Liver (tissue), 9 donors: ENCODE measurements around the gene MYOM1. TPM values are rescaled to one million over a fixed set of nuclear protein-coding genes. Genes with fewer than 3 reads are reported as not detected.

Experiments
- DNase-seq: peaks from one replicate; pipeline ENCODE4 v3.0.0-alpha.2; 2017; ENCODE audit warnings: low spot score
- H3K27ac ChIP-seq, 2 donors: one replicate each; pipeline ENCODE4 v1.7.0; 2013; ENCODE audit warnings: inconsistent platforms in 2 of 2, low read length in 2 of 2, control low read depth in 1 of 2, low read depth in 1 of 2, mild to moderate bottlenecking in 1 of 2
- H3K27me3 ChIP-seq, 4 donors: one replicate each; pipeline versions ENCODE4 v1.6.1 to v1.7.0; 2013; ENCODE audit warnings: low read length in 3 of 4, inconsistent platforms in 1 of 4, mild to moderate bottlenecking in 1 of 4, moderate library complexity in 1 of 4; ENCODE audit not compliant: control insufficient read depth in 4 of 4, insufficient read depth in 4 of 4
- H3K36me3 ChIP-seq, 4 donors: one replicate each; pipeline versions ENCODE4 v1.6.1 to v1.7.0; 2013; ENCODE audit warnings: low read length in 3 of 4, mild to moderate bottlenecking in 3 of 4, low read depth in 1 of 4, moderate library complexity in 1 of 4; ENCODE audit not compliant: control insufficient read depth in 4 of 4, insufficient read depth in 3 of 4
- H3K4me1 ChIP-seq, 4 donors: one replicate each; pipeline versions ENCODE4 v1.6.1 to v1.7.0; 2013; ENCODE audit warnings: low read length in 3 of 4, mild to moderate bottlenecking in 3 of 4, moderate library complexity in 1 of 4; ENCODE audit not compliant: control insufficient read depth in 4 of 4, insufficient read depth in 4 of 4
- H3K4me3 ChIP-seq, 3 donors: one replicate each; pipeline versions ENCODE4 v1.6.1 to v1.7.0; 2013; ENCODE audit warnings: low read length in 3 of 3, control low read depth in 1 of 3, low read depth in 1 of 3, mild to moderate bottlenecking in 1 of 3
- H3K9ac ChIP-seq, 2 donors: one replicate each; pipeline ENCODE4 v1.7.0; 2013; ENCODE audit warnings: low read length in 2 of 2, mild to moderate bottlenecking in 2 of 2, moderate library complexity in 2 of 2, control low read depth in 1 of 2, low read depth in 1 of 2
- H3K9me3 ChIP-seq, 4 donors: one replicate each; pipeline versions ENCODE4 v1.6.1 to v1.7.0; 2013; ENCODE audit warnings: low read length in 3 of 4; ENCODE audit not compliant: control insufficient read depth in 4 of 4
- CTCF ChIP-seq: fragments of 150-350 bp; IDR thresholded peaks from 2 replicates; pipeline ENCODE4 v1.5.1; 2017; ENCODE audit warnings: improper control_type of control experiment, low read depth, low read length; ENCODE audit not compliant: missing input control
- EGR1 ChIP-seq, 2 donors: IDR thresholded peaks; 2 replicates each; pipeline ENCODE4 v1.6.1; 2016 to 2018; ENCODE audit warnings: antibody characterized with exemption in 2 of 2, low read depth in 2 of 2
- FOXA1 ChIP-seq: IDR thresholded peaks from 2 replicates; pipeline ENCODE4 v1.6.1; 2016; ENCODE audit warnings: antibody characterized with exemption
- HNF4A ChIP-seq, 2 donors: conservative IDR thresholded peaks; 2 replicates each; pipeline ENCODE4 v1.6.1; 2016; ENCODE audit warnings: antibody characterized with exemption in 2 of 2, mild to moderate bottlenecking in 2 of 2
- HNF4G ChIP-seq: IDR thresholded peaks from 2 replicates; pipeline ENCODE4 v1.6.1; 2016; ENCODE audit warnings: antibody characterized with exemption
- JUND ChIP-seq, 2 donors: IDR thresholded peaks; 2 replicates each; pipeline ENCODE4 v1.6.1; 2016; ENCODE audit warnings: antibody characterized with exemption in 2 of 2
- NR2F2 ChIP-seq: IDR thresholded peaks from 2 replicates; pipeline ENCODE4 v1.6.1; 2016; ENCODE audit warnings: antibody characterized with exemption
- RAD21 ChIP-seq, 2 donors: IDR thresholded peaks; 2 replicates each; pipeline ENCODE4 v1.6.1; 2016; ENCODE audit warnings: antibody characterized with exemption in 2 of 2, mild to moderate bottlenecking in 2 of 2
- RXRA ChIP-seq, 2 donors: IDR thresholded peaks; 2 replicates each; pipeline ENCODE4 v1.6.1; 2017 to 2018; ENCODE audit warnings: antibody characterized with exemption in 2 of 2, mild to moderate bottlenecking in 1 of 2
- TAF1 ChIP-seq: conservative IDR thresholded peaks from 2 replicates; pipeline ENCODE4 v1.6.1; 2016; ENCODE audit warnings: antibody characterized with exemption, mild to moderate bottlenecking
- YY1 ChIP-seq: IDR thresholded peaks from 2 replicates; pipeline ENCODE4 v1.6.1; 2016; ENCODE audit warnings: antibody characterized with exemption, mild to moderate bottlenecking
- WGBS: extraction: QIAGEN DNeasy Blood & Tissue Kit; methylation state at CpG from one replicate; pipeline ENCODE4 v1.1.7; 2013; 5-methylcytosine and 5-hydroxymethylcytosine counted together
- polyA plus RNA-seq, 2 donors: library from polyadenylated mRNA; stranded (reverse) in 1 of 2; unstranded in 1 of 2; fragments of 200-250 nt in 1 of 2; fragments of >200 nt in 1 of 2; fragmentation: Nextera tagmentation in 1 of 2; extraction: Ambion mirVana in 1 of 2; gene quantifications; one replicate each; pipeline versions ENCODE4 v1.2.1 to v1.2.3, GENCODE V29; 2013 to 2015
- total RNA-seq, 2 donors: library from RNA; depleted of rRNA; stranded (reverse); fragments of >200 nt; gene quantifications; one replicate each; pipeline ENCODE4 v1.2.3, GENCODE V29; 2014
- TF ChIP-seq, protein P1 (sequence below): IDR thresholded peaks from 2 replicates; pipeline ENCODE4 v1.6.1; 2016; ENCODE audit warnings: antibody characterized with exemption, mild to moderate bottlenecking
- TF ChIP-seq, protein P2 (sequence below): IDR thresholded peaks from 2 replicates; pipeline ENCODE4 v1.6.1; 2016; ENCODE audit warnings: antibody characterized with exemption
- TF ChIP-seq, protein P3 (sequence below): IDR thresholded peaks from 2 replicates; pipeline ENCODE4 v1.6.1; 2016; ENCODE audit warnings: antibody characterized with exemption
- TF ChIP-seq, protein P4 (sequence below): IDR thresholded peaks from 2 replicates; pipeline ENCODE4 v1.6.1; 2016; ENCODE audit warnings: antibody characterized with exemption
- donor health status: healthy.
- donor health status: healthy.
- donor health status: healthy.
- donor health status: healthy.
- donor health status: healthy.

Gene MYOM1
- total and polyA plus RNA-seq, 4 donors = 10.1 to 48.4 (median 21.3) TPM

GRCh38 chr18:3163968-3164367 lies 55.8 kb downstream of the MYOM1 start:
- Histone ChIP-seq H3K4me3 (no peak overlapping the region), H3K4me1 (peaks cover 0 to 9% (median 4%) of the 10 kb centered on the region in 4 donors), H3K9me3 (no peaks in the 10 kb centered on the region), H3K9ac (no peak overlapping the region), H3K36me3 (peaks cover 0 to 7% (median 0%) of the 10 kb centered on the region in 4 donors), H3K27me3 (no peaks in the 10 kb centered on the region), H3K27ac (no peak overlapping the region)
- DNase-seq = no peak
- 63% methylated on average over 5 of the region's 5 CpGs for whole genome bisulfite sequencing
- TF ChIP-seq, protein P1, sequence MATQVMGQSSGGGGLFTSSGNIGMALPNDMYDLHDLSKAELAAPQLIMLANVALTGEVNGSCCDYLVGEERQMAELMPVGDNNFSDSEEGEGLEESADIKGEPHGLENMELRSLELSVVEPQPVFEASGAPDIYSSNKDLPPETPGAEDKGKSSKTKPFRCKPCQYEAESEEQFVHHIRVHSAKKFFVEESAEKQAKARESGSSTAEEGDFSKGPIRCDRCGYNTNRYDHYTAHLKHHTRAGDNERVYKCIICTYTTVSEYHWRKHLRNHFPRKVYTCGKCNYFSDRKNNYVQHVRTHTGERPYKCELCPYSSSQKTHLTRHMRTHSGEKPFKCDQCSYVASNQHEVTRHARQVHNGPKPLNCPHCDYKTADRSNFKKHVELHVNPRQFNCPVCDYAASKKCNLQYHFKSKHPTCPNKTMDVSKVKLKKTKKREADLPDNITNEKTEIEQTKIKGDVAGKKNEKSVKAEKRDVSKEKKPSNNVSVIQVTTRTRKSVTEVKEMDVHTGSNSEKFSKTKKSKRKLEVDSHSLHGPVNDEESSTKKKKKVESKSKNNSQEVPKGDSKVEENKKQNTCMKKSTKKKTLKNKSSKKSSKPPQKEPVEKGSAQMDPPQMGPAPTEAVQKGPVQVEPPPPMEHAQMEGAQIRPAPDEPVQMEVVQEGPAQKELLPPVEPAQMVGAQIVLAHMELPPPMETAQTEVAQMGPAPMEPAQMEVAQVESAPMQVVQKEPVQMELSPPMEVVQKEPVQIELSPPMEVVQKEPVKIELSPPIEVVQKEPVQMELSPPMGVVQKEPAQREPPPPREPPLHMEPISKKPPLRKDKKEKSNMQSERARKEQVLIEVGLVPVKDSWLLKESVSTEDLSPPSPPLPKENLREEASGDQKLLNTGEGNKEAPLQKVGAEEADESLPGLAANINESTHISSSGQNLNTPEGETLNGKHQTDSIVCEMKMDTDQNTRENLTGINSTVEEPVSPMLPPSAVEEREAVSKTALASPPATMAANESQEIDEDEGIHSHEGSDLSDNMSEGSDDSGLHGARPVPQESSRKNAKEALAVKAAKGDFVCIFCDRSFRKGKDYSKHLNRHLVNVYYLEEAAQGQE = no peak
- TF ChIP-seq NR2F2 = no peak
- TF ChIP-seq YY1 = peak; percentile 10
- TF ChIP-seq HNF4A (conservative IDR thresholded peaks at IDR 0.05) = peak in 1 of 2 donors; percentile 31

- WGBS = 89% methylated on average over 3 of the region's 3 CpGs
- TF ChIP-seq RAD21 (IDR thresholded peaks at IDR 0.05) = no peak
- no peak for TF ChIP-seq HNF4G
- TF ChIP-seq, protein P2, sequence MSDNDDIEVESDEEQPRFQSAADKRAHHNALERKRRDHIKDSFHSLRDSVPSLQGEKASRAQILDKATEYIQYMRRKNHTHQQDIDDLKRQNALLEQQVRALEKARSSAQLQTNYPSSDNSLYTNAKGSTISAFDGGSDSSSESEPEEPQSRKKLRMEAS = no peak
- TF ChIP-seq JUND (IDR thresholded peaks at IDR 0.05) = no peak
- TF ChIP-seq HNF4A (conservative IDR thresholded peaks at IDR 0.05) = no peak
- peaks cover 0 to 9% (median 4%) of the 10 kb centered on the region in 4 donors for H3K4me1 ChIP-seq
- no peak overlapping the region for H3K4me3 ChIP-seq
- H3K36me3 ChIP-seq = peaks cover 0 to 7% (median 0%) of the 10 kb centered on the region in 4 donors
- H3K9ac ChIP-seq = no peak overlapping the region
- H3K27ac ChIP-seq = no peak overlapping the region
- DNase-seq = no peak
- H3K27me3 ChIP-seq = no peaks in the 10 kb centered on the region
- H3K9me3 ChIP-seq = no peaks in the 10 kb centered on the region
Observed at GRCh38 chr18:3162181-3162580, 57.6 kb downstream of the MYOM1 start.

GRCh38 chr18:3159830-3160229 lies 59.9 kb downstream of the MYOM1 start:
- Histone ChIP-seq H3K9ac (no peak overlapping the region), H3K27me3 (no peaks in the 10 kb centered on the region), H3K4me3 (no peak overlapping the region), H3K36me3 (peaks cover 0 to 7% (median 0%) of the 10 kb centered on the region in 4 donors), H3K4me1 (peaks cover 2 to 6% (median 4%) of the 10 kb centered on the region in 4 donors), H3K9me3 (no peaks in the 10 kb centered on the region), H3K27ac (no peak overlapping the region)
- no peak for DNase-seq
- TF ChIP-seq EGR1 (IDR thresholded peaks at IDR 0.05; ENCODE audit: low read depth in 2 of 2) = no peak
- no peak for TF ChIP-seq NR2F2
- no peak for TF ChIP-seq HNF4A (conservative IDR thresholded peaks at IDR 0.05)
- TF ChIP-seq FOXA1 = no peak
- TF ChIP-seq, protein P1 = no peak
- TF ChIP-seq, protein P2 = no peak
- no peak for TF ChIP-seq RAD21 (IDR thresholded peaks at IDR 0.05)
- TF ChIP-seq, protein P3, sequence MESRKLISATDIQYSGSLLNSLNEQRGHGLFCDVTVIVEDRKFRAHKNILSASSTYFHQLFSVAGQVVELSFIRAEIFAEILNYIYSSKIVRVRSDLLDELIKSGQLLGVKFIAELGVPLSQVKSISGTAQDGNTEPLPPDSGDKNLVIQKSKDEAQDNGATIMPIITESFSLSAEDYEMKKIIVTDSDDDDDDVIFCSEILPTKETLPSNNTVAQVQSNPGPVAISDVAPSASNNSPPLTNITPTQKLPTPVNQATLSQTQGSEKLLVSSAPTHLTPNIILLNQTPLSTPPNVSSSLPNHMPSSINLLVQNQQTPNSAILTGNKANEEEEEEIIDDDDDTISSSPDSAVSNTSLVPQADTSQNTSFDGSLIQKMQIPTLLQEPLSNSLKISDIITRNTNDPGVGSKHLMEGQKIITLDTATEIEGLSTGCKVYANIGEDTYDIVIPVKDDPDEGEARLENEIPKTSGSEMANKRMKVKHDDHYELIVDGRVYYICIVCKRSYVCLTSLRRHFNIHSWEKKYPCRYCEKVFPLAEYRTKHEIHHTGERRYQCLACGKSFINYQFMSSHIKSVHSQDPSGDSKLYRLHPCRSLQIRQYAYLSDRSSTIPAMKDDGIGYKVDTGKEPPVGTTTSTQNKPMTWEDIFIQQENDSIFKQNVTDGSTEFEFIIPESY = no peak
- TF ChIP-seq YY1 = no peak
- no peak for TF ChIP-seq CTCF
- TF ChIP-seq RXRA (IDR thresholded peaks at IDR 0.05) = no peak
- TF ChIP-seq, protein P4, sequence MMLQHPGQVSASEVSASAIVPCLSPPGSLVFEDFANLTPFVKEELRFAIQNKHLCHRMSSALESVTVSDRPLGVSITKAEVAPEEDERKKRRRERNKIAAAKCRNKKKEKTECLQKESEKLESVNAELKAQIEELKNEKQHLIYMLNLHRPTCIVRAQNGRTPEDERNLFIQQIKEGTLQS = no peak
- TF ChIP-seq TAF1 = no peak
- WGBS = 88% methylated on average over 1 of the region's 1 CpG
